Thyroid gland (tissue), 4 donors: ENCODE results near the gene CYP2F1.

Experiments used
- CTCF ChIP-seq, 6 experiments: fragments of 200-600 bp in 3 of 6; fragments of 450-650 bp in 3 of 6; sonication (generic) in 3 of 6; IDR thresholded peaks; one replicate each; pipeline ENCODE4 v1.5.1; 2016 to 2019; ENCODE audit warnings: antibody characterized with exemption in 6 of 6, mild to moderate bottlenecking in 2 of 6, inconsistent platforms in 1 of 6, moderate library complexity in 1 of 6
- POLR2A ChIP-seq, 2 donors: fragments of 450-650 bp; IDR thresholded peaks; one replicate each; pipeline ENCODE4 v1.6.1; 2017; ENCODE audit warnings: antibody characterized with exemption in 2 of 2, mild to moderate bottlenecking in 2 of 2, moderate library complexity in 1 of 2

GRCh38 chr19:41111296-41111695, 2.9 kb upstream of the CYP2F1 start:
- TF ChIP-seq CTCF (IDR thresholded peaks at IDR 0.05) (no peak), POLR2A (IDR thresholded peaks at IDR 0.05) (no peak)
